Transverse colon (tissue), 4 donors: ENCODE results near the gene MEF2D. TPM values are rescaled to one million over a fixed set of nuclear protein-coding genes. Genes with fewer than 3 reads are reported as not detected.
A peak's percentile ranks its signal among the peaks of the same experiment; 100 is the strongest.

ENCODE experiments used
- DNase-seq: peaks from one replicate; pipeline ENCODE4 v3.0.0-alpha.2; 2019
- H3K27ac ChIP-seq, 4 donors: fragments of 200-600 bp; sonication (generic); 2 replicates each; pipeline ENCODE4 v1.5.1; 2016 to 2018; ENCODE audit warnings: inconsistent platforms in 4 of 4
- H3K27me3 ChIP-seq: fragments of 200-600 bp; sonication (generic); 2 replicates; pipeline ENCODE4 v1.5.1; 2017; ENCODE audit warnings: inconsistent platforms
- H3K36me3 ChIP-seq, 4 donors: fragments of 200-600 bp; sonication (generic); 2 replicates each; pipeline ENCODE4 v1.5.1; 2017 to 2019; ENCODE audit warnings: inconsistent platforms in 4 of 4
- H3K4me1 ChIP-seq, 4 donors: fragments of 200-600 bp; sonication (generic); 2 replicates each; pipeline ENCODE4 v1.5.1; 2017 to 2020; ENCODE audit warnings: inconsistent platforms in 4 of 4
- H3K4me3 ChIP-seq, 4 donors: fragments of 200-600 bp; sonication (generic); 1 replicate in 1 of 4; 2 replicates in 3 of 4; pipeline versions ENCODE4 v1.5.1 to v1.6.1; 2017 to 2019; ENCODE audit warnings: inconsistent platforms in 4 of 4
- H3K9me3 ChIP-seq, 2 donors: fragments of 200-600 bp; sonication (generic); 2 replicates each; pipeline ENCODE4 v1.5.1; 2017 to 2019; ENCODE audit warnings: inconsistent platforms in 2 of 2
- CTCF ChIP-seq, 5 experiments: fragments of 200-600 bp in 3 of 5; fragments of 450-650 bp in 2 of 5; sonication (generic) in 3 of 5; IDR thresholded peaks; 1 replicate in 2 of 5; 2 replicates in 3 of 5; pipeline ENCODE4 v1.5.1; 2016 to 2017; ENCODE audit warnings: antibody characterized with exemption in 5 of 5, inconsistent platforms in 3 of 5, mild to moderate bottlenecking in 2 of 5, moderate library complexity in 1 of 5
- EP300 ChIP-seq: sonication (generic); formaldehyde crosslinking; IDR thresholded peaks from one replicate; pipeline ENCODE4 v1.6.1; 2017; ENCODE audit warnings: antibody characterized with exemption, low read depth
- POLR2A ChIP-seq: fragments of 450-650 bp; IDR thresholded peaks from one replicate; pipeline ENCODE4 v1.6.1; 2016; ENCODE audit warnings: antibody characterized with exemption, mild to moderate bottlenecking, moderate library complexity
- POLR2AphosphoS5 ChIP-seq, 3 donors: sonication (generic); formaldehyde crosslinking; IDR thresholded peaks; one replicate each; pipeline ENCODE4 v1.6.1; 2016; ENCODE audit warnings: antibody characterized with exemption in 3 of 3
- WGBS, 2 donors: methylation state at CpG; one replicate each; pipeline ENCODE4 v1.1.5; 2018; ENCODE audit warnings: low coverage in 1 of 2; 5-methylcytosine and 5-hydroxymethylcytosine counted together
- in situ Hi-C, 4 donors: fragments of 200-750 bp; cut with MboI; loops; one replicate each; pipeline versions ENCODE4 v1.15.0 to v1.15.1; 2017; ENCODE audit warnings: low sequenced_read_pairs in 3 of 4, low pct_ligation_motif_present in 1 of 4, low pct_unique_long_range_greater_than_20kb in 1 of 4
- intact Hi-C: fragments of 100-400 bp; cut with DNase I; formaldehyde crosslinking; loops from one replicate; pipeline ENCODE4 v1.15.1; 2023; ENCODE audit warnings: low total_unique reads
- total RNA-seq, 4 donors: library from RNA; depleted of rRNA; stranded (reverse); fragments of >200 nt; gene quantifications; one replicate each; pipeline ENCODE4 v1.1.0, GENCODE V29; 2016

MEF2D gene
- total RNA-seq, 4 donors from 2014 or later, result 26.1 to 200 (median 85.7) TPM

- H3K4me3 ChIP-seq, result peak overlapping the region in 1 of 4 donors; percentile 90
- in situ Hi-C loops, result no loop called here
Observed at GRCh38 chr1:156496211-156496761, 4.3 kb downstream of the MEF2D start.

GRCh38 chr1:156495401-156496140 is 5.0 kb downstream of the MEF2D start:
- H3K27me3 ChIP-seq, result no peaks in the 10 kb centered on the region
- in situ Hi-C loops (no loop called here), intact Hi-C loops (no loop called here)
- WGBS, 2 donors, result 65% methylated on average over 9 of the region's 9 CpGs; no CpG with 5 or more reads in 1 of the 2 donors
- peaks cover 74 to 86% (median 84%) of the 10 kb centered on the region in 4 donors for H3K4me1 ChIP-seq
- no peak overlapping the region for H3K4me3 ChIP-seq
- TF ChIP-seq CTCF (IDR thresholded peaks at IDR 0.05) (no peak), POLR2AphosphoS5 (IDR thresholded peaks at IDR 0.05) (no peak), POLR2A (no peak), EP300 (no peak)
- no peaks in the 10 kb centered on the region for H3K9me3 ChIP-seq
- peak; percentile 33 for DNase-seq
- H3K27ac ChIP-seq, result peak overlapping the region; percentile 99 to 100 (median 100)
- H3K36me3 ChIP-seq, result no peaks in the 10 kb centered on the region

More at GRCh38 chr1:156496211-156496761, 4.3 kb downstream of the MEF2D start:
- TF ChIP-seq POLR2AphosphoS5 (IDR thresholded peaks at IDR 0.05), result no peak
- TF ChIP-seq CTCF (IDR thresholded peaks at IDR 0.05), result no peak
- no peak for TF ChIP-seq POLR2A
- 56 to 57% methylated on average over 3 to 10 of the region's 10 CpGs for WGBS, 2 donors
- DNase-seq, result peak; percentile 79
- Histone ChIP-seq H3K4me1 (peaks cover 67 to 79% (median 77%) of the 10 kb centered on the region in 4 donors), H3K27me3 (no peaks in the 10 kb centered on the region), H3K36me3 (no peaks in the 10 kb centered on the region), H3K9me3 (no peaks in the 10 kb centered on the region), H3K27ac (peak overlapping the region; percentile 99 to 100 (median 100))
- intact Hi-C loops, result no loop called here

- 38 to 60% methylated on average over 3 to 7 of the region's 7 CpGs for WGBS, 2 donors
- intact Hi-C loops, result no loop called here
- TF ChIP-seq POLR2AphosphoS5 (IDR thresholded peaks at IDR 0.05) (no peak), CTCF (IDR thresholded peaks at IDR 0.05) (no peak), EP300 (no peak), POLR2A (no peak)
- Histone ChIP-seq H3K27ac (peak overlapping the region; percentile 69 to 100 (median 100)), H3K4me3 (no peak overlapping the region), H3K9me3 (no peaks in the 10 kb centered on the region), H3K27me3 (no peaks in the 10 kb centered on the region), H3K36me3 (no peaks in the 10 kb centered on the region), H3K4me1 (peaks cover 86 to 98% (median 96%) of the 10 kb centered on the region in 4 donors)
- in situ Hi-C loops, result no loop called here
- no peak for DNase-seq
Observed at GRCh38 chr1:156494309-156494895, 6.2 kb downstream of the MEF2D start.

- no peaks in the 10 kb centered on the region for H3K27me3 ChIP-seq
- peaks cover 91 to 100% (median 99%) of the 10 kb centered on the region in 4 donors for H3K4me1 ChIP-seq
- no peak for TF ChIP-seq CTCF (IDR thresholded peaks at IDR 0.05)
- no peak for TF ChIP-seq POLR2A
- TF ChIP-seq POLR2AphosphoS5 (IDR thresholded peaks at IDR 0.05), result no peak
- no peak for TF ChIP-seq EP300
- H3K9me3 ChIP-seq, result no peaks in the 10 kb centered on the region
- intact Hi-C loops, result no loop called here
- in situ Hi-C loops, result no loop called here
- H3K4me3 ChIP-seq, result no peak overlapping the region
- peak overlapping the region; percentile 69 to 100 (median 100) for H3K27ac ChIP-seq
- DNase-seq, result no peak
- no peaks in the 10 kb centered on the region for H3K36me3 ChIP-seq
Observed at GRCh38 chr1:156493742-156494141, 6.8 kb downstream of the MEF2D start.
